T-helper 2 cell treated with Interferon-gamma antibody and Interleukin-4, amounts not matched to agents 100 ng/mL and 5 ng/mL, for 36 hours (primary cell): ENCODE results near the gene FIGNL2. TPM values are rescaled to one million over a fixed set of nuclear protein-coding genes. Genes with fewer than 3 reads are reported as not detected.
"Not testable (repeated sequence)": the region's sequence is repeated elsewhere in the genome, so short reads cannot be mapped to it uniquely, and the experiment has no call there.

Experiments used
- intact Hi-C: fragments of 100-400 bp; cut with micrococcal nuclease; formaldehyde crosslinking; loops from one replicate; pipeline ENCODE4 v1.15.1; 2023
- total RNA-seq: library from RNA; stranded (reverse); gene quantifications from 2 replicates; pipeline ENCODE4 v1.2.3, GENCODE V29; 2022

FIGNL2 gene
- total RNA-seq, 1 donor from 2014 or later, result 0.25 TPM

- intact Hi-C loops, result no loop called here
Measured at GRCh38 chr12:51818566-51819300, 29.8 kb downstream of the FIGNL2 start.

GRCh38 chr12:51818086-51818485 is 30.4 kb downstream of the FIGNL2 start:
- intact Hi-C loops, result no loop called here

- intact Hi-C loops, result no loop called here
Measured at GRCh38 chr12:51817027-51817953, 31.2 kb downstream of the FIGNL2 start.

- intact Hi-C loops, result no loop called here
Measured at GRCh38 chr12:51815571-51815970, 32.9 kb downstream of the FIGNL2 start.

GRCh38 chr12:51814311-51815088 is 34.0 kb downstream of the FIGNL2 start:
- intact Hi-C loops, result no loop called here

GRCh38 chr12:51813931-51814310 is 34.6 kb downstream of the FIGNL2 start:
- intact Hi-C loops, result no loop called here

- intact Hi-C loops, result no loop called here
Measured at GRCh38 chr12:51812871-51813270, 35.6 kb downstream of the FIGNL2 start.

GRCh38 chr12:51811203-51812202 is 37.0 kb downstream of the FIGNL2 start:
- intact Hi-C loops, result no loop called here

GRCh38 chr12:51809193-51809592 is 39.3 kb downstream of the FIGNL2 start:
- intact Hi-C loops, result no loop called here

GRCh38 chr12:51806896-51807295 is 41.6 kb downstream of the FIGNL2 start:
- intact Hi-C loops, result no loop called here

GRCh38 chr12:51801027-51801426 is 47.5 kb downstream of the FIGNL2 start:
- intact Hi-C loops, result no loop called here

- intact Hi-C loops, result no loop called here
Measured at GRCh38 chr12:51798501-51798900, 50.0 kb downstream of the FIGNL2 start.

GRCh38 chr12:51798051-51798450 is 50.5 kb downstream of the FIGNL2 start:
- intact Hi-C loops, result not testable (repeated sequence)

- intact Hi-C loops, result no loop called here
Measured at GRCh38 chr12:51797301-51797700, 51.2 kb downstream of the FIGNL2 start.

GRCh38 chr12:51793201-51793600 is 55.3 kb downstream of the FIGNL2 start:
- intact Hi-C loops, result no loop called here

- intact Hi-C loops, result no loop called here
Measured at GRCh38 chr12:51792417-51792816, 56.1 kb downstream of the FIGNL2 start.

GRCh38 chr12:51788876-51789275 is 59.6 kb downstream of the FIGNL2 start:
- intact Hi-C loops, result no loop called here

GRCh38 chr12:51785906-51786305 is 62.6 kb downstream of the FIGNL2 start:
- intact Hi-C loops, result no loop called here

GRCh38 chr12:51784688-51785087 is 63.8 kb downstream of the FIGNL2 start:
- intact Hi-C loops, result no loop called here

- intact Hi-C loops, result no loop called here
Measured at GRCh38 chr12:51779876-51780275, 68.6 kb downstream of the FIGNL2 start.
